Stromal cell of bone marrow (primary cell): ENCODE data around the gene LGALS7B.
"Not testable (repeated sequence)": the region's sequence is repeated elsewhere in the genome, so short reads cannot be mapped to it uniquely, and the experiment has no call there.

Source experiments
- DNase-seq: peaks from one replicate; pipeline ENCODE4 v3.0.0-alpha.2; 2012; ENCODE audit warnings: low read depth

Gene LGALS7B

DNA sequence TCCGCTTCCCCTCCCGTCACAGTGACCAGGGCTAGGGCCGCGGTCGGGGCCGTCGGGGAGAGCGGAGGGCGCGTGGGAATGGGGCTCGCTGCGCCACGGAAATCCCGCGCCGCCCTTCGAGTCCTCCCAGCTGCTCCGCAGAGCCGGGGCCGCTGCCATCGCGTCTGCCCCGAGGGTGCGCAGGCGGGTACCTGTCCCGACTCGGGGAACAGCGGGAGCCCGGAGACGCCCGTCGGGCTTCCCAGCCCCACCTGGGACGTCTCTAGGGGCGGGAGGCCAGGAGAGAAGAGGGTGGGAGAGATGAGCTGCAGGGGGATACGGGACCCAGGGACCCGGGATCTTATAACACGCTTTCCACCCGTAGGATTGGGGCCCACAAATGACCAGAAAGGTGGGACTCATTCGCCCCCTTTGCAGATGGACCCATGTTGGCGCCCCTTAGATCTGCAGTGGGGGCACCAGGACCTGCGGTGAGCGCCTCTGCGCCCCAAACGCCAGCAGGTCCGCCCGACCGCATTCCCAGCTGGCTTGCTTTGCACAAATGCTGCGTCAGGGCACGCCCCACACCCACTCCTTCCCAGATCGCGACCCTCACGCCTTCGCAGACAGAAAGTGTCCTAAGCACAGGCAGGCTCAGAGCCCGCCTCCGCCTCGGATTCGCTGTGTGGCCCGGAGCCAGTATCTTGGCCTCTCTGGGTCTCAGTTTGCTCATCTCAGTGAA, 18.6 kb upstream of the LGALS7B start:
- DNase-seq: not testable (repeated sequence)

DNA sequence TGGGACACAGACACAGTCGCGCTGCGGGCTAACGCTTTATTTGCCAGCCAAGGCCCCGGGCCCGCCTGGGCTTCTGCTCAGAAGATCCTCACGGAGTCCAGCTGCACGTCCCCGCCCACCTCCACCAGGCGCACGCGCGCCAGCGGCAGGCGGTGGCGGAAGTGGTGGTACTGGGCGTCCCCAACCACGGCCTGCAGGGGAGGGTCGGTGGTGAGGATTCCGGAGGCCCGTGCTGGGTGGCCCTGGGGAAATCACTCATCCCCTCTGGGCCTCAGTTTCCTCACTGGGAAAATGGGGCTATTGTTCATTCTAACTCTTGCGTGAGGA, 18.1 kb upstream of the LGALS7B start:
- not testable (repeated sequence) for DNase-seq

- not testable (repeated sequence) for DNase-seq
These were observed 17.4 kb upstream of the LGALS7B start for GRCh38 chr19:38771569-38771968.

- no peak for DNase-seq
These were observed 15.4 kb upstream of the LGALS7B start, which contains the start of gene LGALS7 for GRCh38 chr19:38773469-38774177. LGALS7 (minus strand) TSS chr19:38773517; CDS start chr19:38773492, 25 bp downstream.

DNA sequence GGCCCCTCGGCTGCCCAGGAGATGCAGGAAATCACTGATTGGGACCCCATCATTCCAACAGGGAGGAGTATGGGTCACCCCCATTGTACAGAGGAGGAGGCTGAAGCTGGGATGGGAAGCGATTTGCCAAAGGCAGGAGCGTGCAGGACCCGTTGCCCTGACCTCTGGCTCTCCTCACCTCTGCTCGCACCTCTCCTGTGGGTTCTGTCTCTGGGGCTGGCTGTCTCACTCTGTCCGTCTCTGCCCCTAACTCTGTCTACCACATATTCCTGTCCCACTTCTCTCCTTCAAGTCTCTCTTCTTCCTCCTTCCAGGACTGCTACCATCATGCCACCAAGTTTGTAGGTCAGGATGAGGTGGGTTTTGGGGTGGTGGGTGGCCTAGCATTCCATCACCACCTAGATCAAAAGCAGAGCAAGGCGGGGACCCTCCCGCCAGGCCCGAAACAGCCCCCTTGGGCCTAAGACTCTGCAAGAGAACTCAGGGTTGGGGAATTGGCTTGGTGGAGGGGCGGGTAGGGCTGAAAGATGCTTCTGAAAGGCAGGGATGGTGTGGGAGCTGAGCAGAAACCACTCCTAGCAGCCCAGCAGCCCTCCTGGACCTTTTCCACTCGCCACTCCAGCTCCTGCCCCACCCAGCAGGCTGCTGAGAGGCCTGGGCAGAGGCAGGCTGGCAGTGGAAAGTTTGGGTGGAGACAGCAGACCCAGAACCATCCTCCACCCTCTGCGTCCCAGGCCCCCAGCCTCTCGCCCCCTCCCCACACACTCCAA, 14.6 kb upstream of the LGALS7B start:
- DNase-seq: no peak

- no peak for DNase-seq
These were observed 10.3 kb upstream of the LGALS7B start for GRCh38 chr19:38778733-38779132.

- DNase-seq: no peak
These were observed 8.6 kb upstream of the LGALS7B start for GRCh38 chr19:38780443-38780842.

DNA sequence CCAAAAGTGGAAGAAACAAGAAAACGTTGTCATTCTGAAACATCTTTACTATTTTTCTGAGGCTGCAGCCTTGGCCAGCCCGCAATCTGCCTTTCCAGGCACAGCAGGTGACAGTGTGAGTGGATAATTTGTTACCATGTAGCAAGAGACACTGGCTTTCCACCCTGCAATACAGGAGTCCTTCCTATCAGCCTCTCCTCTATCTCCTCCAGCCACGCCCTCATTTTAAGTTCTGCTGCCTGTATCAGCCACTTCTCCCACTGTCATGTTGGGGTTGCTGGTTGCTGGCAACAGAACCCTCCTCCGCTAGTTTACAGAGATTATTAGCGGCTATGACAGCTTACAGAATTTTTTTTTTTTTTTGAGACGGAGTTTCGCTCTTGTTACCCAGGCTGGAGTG, 7.9 kb upstream of the LGALS7B start:
- no peak for DNase-seq

DNA sequence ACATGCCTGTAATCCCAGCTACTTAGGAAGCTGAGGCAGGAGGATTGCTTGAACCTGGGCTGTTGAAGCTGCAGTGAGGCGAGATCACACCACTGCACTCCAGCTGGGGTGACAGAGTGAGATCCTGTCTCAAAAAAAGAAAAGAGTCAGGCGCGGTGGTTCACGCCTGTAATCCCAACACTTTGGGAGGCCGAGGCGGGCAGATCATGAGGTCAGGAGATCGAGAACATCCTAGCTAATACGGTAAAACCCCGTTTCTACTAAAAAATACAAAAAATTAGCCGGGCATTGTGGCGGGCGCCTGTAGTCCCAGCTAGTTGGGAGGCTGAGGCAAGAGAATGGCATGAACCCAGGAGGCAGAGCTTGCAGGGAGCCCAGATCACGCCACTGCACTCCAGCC, 6.8 kb upstream of the LGALS7B start:
- not testable (repeated sequence) for DNase-seq

DNA sequence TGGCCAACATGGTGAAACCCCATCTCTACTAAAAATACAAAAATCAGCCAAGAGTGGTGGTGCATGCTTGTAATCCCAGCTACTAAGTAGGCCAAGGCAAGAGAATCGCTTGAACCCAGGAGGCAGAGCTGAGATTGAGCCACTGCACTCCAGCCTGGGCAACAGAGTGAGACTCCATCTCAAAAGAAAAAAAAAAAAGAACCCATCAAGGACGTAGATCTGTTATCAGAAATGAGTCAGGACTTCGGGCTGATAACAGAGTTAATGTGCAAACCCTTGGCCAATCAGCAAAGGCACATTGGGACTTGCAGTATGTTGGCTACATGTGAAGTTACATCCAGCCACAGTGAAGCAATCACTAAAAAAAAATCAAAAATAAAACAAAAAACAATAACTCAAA, 4.8 kb upstream of the LGALS7B start:
- DNase-seq: no peak

DNA sequence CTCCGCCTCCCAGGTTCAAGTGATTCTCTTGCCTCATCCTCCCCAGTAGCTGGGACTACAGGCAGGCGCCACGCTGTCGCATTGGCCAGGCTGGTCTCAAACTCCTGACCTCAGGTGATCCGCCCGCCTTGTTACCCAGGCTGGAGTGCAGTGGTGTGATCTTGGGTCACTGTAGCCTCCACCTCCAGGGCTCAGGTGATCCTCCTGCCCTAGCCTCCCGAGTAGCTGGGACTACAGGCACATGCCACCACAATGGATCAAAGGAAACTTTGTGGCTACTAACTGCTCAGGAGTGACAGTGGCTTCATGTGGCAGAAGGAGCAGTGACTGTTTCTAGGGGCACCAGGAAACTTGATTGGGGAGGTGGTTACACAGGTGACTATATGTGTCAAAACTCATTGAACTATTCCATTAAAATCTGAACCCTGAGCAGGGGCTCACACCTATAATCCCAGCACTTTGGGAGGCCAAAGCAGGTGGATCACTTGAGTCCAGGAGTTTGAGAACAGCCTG, 3.8 kb upstream of the LGALS7B start:
- no peak for DNase-seq

GRCh38 chr19:38786061-38786460, 2.9 kb upstream of the LGALS7B start:
- not testable (repeated sequence) for DNase-seq

DNA sequence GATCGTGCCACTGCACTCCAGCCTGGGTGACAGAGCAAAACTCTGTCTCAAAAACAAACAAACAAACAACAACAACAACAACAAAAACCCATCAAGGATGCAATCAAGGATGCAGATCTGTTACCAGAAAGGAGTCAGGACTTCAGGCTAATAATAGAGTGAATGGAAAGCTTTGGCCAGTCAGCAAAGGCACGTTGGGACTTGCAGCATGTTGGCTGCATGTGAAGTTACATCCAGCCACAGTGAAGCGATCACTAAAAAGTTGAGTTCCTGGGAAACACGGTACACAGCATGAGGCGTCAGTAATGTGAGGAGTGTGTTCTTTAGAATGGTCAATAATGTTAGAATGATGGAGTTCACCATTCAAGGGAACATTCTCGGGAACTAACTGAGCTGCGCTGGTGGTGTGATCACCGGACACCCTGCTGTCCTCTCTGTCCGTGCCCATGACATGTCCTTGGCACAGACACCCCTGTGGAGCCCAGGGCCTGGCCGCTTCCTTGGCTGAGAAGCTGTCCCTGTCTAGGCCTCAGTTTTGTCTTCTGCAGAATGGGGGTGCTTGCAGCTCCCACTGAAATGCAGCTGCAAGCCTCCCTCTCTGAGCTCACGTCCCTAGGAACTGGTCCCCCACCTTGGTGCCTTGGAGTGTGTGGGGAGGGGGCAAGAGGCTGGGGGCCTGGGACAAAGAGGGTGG, 2.3 kb upstream of the LGALS7B start:
- DNase-seq: no peak

DNA sequence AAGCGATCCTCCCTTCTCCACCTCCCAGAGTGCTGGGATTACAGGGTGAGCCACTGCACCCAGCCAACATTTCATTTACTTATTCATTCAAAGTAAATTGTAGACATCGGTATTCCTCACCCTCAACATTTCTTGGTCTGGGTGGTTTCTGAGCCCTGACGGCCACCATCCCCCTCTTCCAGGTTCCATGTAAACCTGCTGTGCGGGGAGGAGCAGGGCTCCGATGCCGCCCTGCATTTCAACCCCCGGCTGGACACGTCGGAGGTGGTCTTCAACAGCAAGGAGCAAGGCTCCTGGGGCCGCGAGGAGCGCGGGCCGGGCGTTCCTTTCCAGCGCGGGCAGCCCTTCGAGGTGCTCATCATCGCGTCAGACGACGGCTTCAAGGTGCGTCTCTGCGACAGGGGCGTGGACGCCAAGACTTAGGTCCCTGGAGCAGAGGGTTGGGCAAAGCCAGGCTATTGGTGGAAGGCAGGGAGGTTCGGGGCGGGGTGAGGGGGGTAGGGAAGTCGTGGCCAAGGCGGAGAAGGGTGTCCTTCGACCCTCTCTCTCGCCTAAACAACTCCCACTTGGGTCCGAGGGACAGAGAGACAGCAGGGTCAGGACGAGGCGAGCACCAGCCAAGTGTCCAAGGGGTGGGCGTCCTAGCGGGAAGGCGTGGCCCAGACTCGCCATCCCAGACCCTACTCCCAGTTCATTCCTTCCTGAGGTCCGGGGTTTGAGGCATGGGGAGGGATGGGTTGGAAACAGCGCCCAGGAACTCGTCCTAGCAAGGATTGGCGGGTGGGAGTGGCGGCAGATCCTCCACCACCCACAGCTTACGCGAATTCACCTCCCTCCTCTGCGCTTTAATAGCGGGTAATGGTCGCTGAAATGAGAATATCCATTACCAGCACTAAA, 1.8 kb downstream of the LGALS7B start:
- not testable (repeated sequence) for DNase-seq

DNA sequence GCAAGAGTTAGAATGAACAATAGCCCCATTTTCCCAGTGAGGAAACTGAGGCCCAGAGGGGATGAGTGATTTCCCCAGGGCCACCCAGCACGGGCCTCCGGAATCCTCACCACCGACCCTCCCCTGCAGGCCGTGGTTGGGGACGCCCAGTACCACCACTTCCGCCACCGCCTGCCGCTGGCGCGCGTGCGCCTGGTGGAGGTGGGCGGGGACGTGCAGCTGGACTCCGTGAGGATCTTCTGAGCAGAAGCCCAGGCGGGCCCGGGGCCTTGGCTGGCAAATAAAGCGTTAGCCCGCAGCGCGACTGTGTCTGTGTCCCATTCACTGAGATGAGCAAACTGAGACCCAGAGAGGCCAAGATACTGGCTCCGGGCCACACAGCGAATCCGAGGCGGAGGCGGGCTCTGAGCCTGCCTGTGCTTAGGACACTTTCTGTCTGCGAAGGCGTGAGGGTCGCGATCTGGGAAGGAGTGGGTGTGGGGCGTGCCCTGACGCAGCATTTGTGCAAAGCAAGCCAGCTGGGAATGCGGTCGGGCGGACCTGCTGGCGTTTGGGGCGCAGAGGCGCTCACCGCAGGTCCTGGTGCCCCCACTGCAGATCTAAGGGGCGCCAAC, 2.6 kb downstream of the LGALS7B start:
- not testable (repeated sequence) for DNase-seq

DNA sequence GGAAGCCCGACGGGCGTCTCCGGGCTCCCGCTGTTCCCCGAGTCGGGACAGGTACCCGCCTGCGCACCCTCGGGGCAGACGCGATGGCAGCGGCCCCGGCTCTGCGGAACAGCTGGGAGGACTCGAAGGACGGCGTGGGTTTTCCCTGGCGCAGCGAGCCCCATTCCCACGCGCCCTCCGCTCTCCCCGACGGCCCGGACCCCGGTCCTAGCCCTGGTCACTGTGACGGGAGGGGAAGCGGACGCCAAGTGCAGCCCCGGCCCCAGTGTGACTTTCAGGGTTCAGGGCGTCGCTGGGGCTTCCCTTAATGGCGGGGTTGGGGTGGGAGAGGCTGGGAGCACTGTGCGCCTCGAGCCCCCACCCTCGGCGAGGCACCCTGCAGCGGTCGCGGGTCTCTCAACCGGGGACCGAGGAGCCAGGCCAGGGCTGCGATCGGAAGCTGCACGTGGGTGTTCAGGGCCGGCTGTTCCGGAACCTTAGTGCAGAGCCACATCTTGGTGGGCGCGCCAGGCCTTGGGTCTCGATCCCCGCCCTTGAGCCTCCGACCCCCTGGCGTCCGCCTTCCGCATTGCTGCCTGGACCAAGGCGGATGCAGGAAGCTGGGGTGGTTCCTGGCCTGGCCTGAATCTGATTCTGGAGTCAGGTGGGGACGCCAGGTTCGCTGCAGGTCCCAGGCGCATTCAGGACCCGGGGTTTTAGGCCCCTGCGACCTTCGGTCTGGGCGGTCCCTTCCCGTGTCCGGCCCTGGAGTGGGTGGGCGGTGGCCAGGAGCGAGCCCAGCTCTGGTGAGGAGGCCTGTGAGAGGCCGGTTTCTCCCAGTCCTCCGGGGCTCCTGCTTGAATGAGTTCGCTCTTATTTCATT, 3.5 kb downstream of the LGALS7B start:
- DNase-seq: no peak

- no peak for DNase-seq
These were observed 4.2 kb downstream of the LGALS7B start for GRCh38 chr19:38793177-38793576.

DNA sequence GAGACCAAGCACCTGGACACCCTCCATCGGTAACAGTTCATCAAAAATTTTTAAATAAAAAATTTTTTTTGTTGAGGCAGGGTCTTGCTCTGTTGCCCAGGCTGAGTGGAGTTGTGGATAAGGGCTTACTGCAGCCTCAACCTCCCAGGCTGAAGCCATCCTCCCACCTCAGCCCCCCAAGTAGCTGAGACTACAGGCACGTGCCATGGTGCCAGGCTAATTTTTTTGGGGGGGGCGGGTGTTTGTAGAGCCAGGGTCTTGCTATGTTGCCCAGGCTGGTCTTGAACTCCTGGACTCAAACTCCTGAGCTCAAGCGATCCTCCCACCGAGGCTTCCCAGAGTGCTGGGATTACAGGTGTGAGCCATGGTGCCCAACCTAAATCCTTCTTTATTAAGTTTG, 4.7 kb downstream of the LGALS7B start:
- no peak for DNase-seq

DNA sequence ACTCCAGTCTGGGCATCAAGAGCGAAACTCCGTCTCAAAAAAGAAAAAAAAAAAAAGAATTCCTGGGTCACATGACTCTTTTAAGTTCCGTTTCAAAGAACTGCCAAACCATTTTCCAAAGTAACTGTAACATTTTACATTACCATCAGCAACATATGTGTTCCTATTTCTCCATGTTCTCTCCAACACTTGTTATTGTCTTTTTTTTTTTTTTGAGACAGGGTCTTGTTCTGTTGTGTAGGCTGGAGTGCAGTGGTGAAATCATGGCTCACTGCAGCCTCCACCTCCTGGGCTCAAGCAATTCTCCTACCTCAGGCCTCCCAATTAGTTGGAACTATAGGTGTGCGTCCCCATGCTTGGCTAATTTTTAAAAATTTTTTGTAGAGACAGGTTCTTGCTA, 6.5 kb downstream of the LGALS7B start:
- no peak for DNase-seq

- no peak for DNase-seq
These were observed 7.2 kb downstream of the LGALS7B start for GRCh38 chr19:38796154-38796553.
